HFF-Myc (cell line): ENCODE results near the gene ZBP1.

Experiments used
- DNase-seq: peaks from one replicate; pipeline ENCODE4 v3.0.0-alpha.2; 2011; ENCODE audit warnings: low read depth; ENCODE audit errors: extremely low read depth
- H3K4me3 ChIP-seq: replicated peaks from 2 replicates; pipeline ENCODE4 v1.5.1; 2011; ENCODE audit warnings: low read depth, mild to moderate bottlenecking, control low read depth, low read length
- CTCF ChIP-seq: IDR thresholded peaks from 2 replicates; pipeline ENCODE4 v1.5.1; 2012; ENCODE audit warnings: mild to moderate bottlenecking, low read depth, low read length, control low read depth; ENCODE audit errors: missing control alignments

Gene ZBP1

GRCh38 chr20:57619051-57619831, 985 bp downstream of the ZBP1 start:
- H3K4me3 ChIP-seq, result no peak overlapping the region
- TF ChIP-seq CTCF, result no peak
- DNase-seq, result no peak

GRCh38 chr20:57618764-57619050, 1.5 kb downstream of the ZBP1 start:
- no peak overlapping the region for H3K4me3 ChIP-seq
- DNase-seq, result no peak
- TF ChIP-seq CTCF, result no peak

GRCh38 chr20:57618091-57618763, 2.0 kb downstream of the ZBP1 start:
- DNase-seq, result no peak

GRCh38 chr20:57617079-57617795, 3.0 kb downstream of the ZBP1 start:
- no peak for DNase-seq
- no peak for TF ChIP-seq CTCF
- no peak overlapping the region for H3K4me3 ChIP-seq

More at GRCh38 chr20:57618091-57618763, 2.0 kb downstream of the ZBP1 start:
- no peak overlapping the region for H3K4me3 ChIP-seq
- no peak for TF ChIP-seq CTCF

- no peak for DNase-seq
- TF ChIP-seq CTCF, result no peak
- no peak overlapping the region for H3K4me3 ChIP-seq
Observed at GRCh38 chr20:57616143-57616951, 3.9 kb downstream of the ZBP1 start.

GRCh38 chr20:57615445-57615811, 4.8 kb downstream of the ZBP1 start:
- DNase-seq, result no peak
- no peak overlapping the region for H3K4me3 ChIP-seq
- no peak for TF ChIP-seq CTCF
